ENCODE measurements around the gene TYW1B.
"Not testable (repeated sequence)": the region's sequence is repeated elsewhere in the genome, so short reads cannot be mapped to it uniquely, and the experiment has no call there.

The TYW1B gene

GRCh38 chr7:72544531-72544930, 283.5 kb downstream of the TYW1B start:
- not testable (repeated sequence) for H3K9ac ChIP-seq (ENCODE audit: low read length); H3K27me3 ChIP-seq (ENCODE audit: control insufficient read depth, insufficient read depth, low read length); H3K36me3 ChIP-seq (ENCODE audit: control insufficient read depth, insufficient read depth, low read length); H3K27ac ChIP-seq (ENCODE audit: low read depth, low read length); H3K4me1 ChIP-seq (ENCODE audit: control insufficient read depth, insufficient read depth, low read length); H3K4me3 ChIP-seq (ENCODE audit: low read depth, low read length); H3K9me3 ChIP-seq (ENCODE audit: control insufficient read depth, insufficient read depth, low read depth, low read length)

GRCh38 chr7:72540923-72541322, 287.1 kb downstream of the TYW1B start:
- Histone ChIP-seq H3K4me1 (ENCODE audit: control insufficient read depth, insufficient read depth, low read length) (no peaks in the 10 kb centered on the region), H3K4me3 (ENCODE audit: low read depth, low read length) (no peak overlapping the region), H3K27me3 (ENCODE audit: control insufficient read depth, insufficient read depth, low read length) (no peaks in the 10 kb centered on the region), H3K36me3 (ENCODE audit: control insufficient read depth, insufficient read depth, low read length) (no peaks in the 10 kb centered on the region), H3K9me3 (ENCODE audit: control insufficient read depth, insufficient read depth, low read depth, low read length) (no peaks in the 10 kb centered on the region), H3K9ac (ENCODE audit: low read length) (no peak overlapping the region), H3K27ac (ENCODE audit: low read depth, low read length) (no peak overlapping the region)

GRCh38 chr7:72540106-72540611, 287.8 kb downstream of the TYW1B start:
- H3K4me1 ChIP-seq (ENCODE audit: control insufficient read depth, insufficient read depth, low read length): no peaks in the 10 kb centered on the region
- no peaks in the 10 kb centered on the region for H3K9me3 ChIP-seq (ENCODE audit: control insufficient read depth, insufficient read depth, low read depth, low read length)
- H3K4me3 ChIP-seq (ENCODE audit: low read depth, low read length): no peak overlapping the region
- H3K9ac ChIP-seq (ENCODE audit: low read length): no peak overlapping the region
- no peaks in the 10 kb centered on the region for H3K27me3 ChIP-seq (ENCODE audit: control insufficient read depth, insufficient read depth, low read length)
- no peak overlapping the region for H3K27ac ChIP-seq (ENCODE audit: low read depth, low read length)
- no peaks in the 10 kb centered on the region for H3K36me3 ChIP-seq (ENCODE audit: control insufficient read depth, insufficient read depth, low read length)

GRCh38 chr7:72539702-72540101, 288.3 kb downstream of the TYW1B start:
- H3K36me3 ChIP-seq (ENCODE audit: control insufficient read depth, insufficient read depth, low read length): no peaks in the 10 kb centered on the region
- H3K9me3 ChIP-seq (ENCODE audit: control insufficient read depth, insufficient read depth, low read depth, low read length): no peaks in the 10 kb centered on the region
- H3K4me1 ChIP-seq (ENCODE audit: control insufficient read depth, insufficient read depth, low read length): no peaks in the 10 kb centered on the region
- no peaks in the 10 kb centered on the region for H3K27me3 ChIP-seq (ENCODE audit: control insufficient read depth, insufficient read depth, low read length)
- H3K27ac ChIP-seq (ENCODE audit: low read depth, low read length): no peak overlapping the region
- H3K4me3 ChIP-seq (ENCODE audit: low read depth, low read length): no peak overlapping the region
- no peak overlapping the region for H3K9ac ChIP-seq (ENCODE audit: low read length)

GRCh38 chr7:72538856-72539255, 289.1 kb downstream of the TYW1B start:
- H3K27me3 ChIP-seq (ENCODE audit: control insufficient read depth, insufficient read depth, low read length): no peaks in the 10 kb centered on the region
- H3K9ac ChIP-seq (ENCODE audit: low read length): no peak overlapping the region
- no peaks in the 10 kb centered on the region for H3K9me3 ChIP-seq (ENCODE audit: control insufficient read depth, insufficient read depth, low read depth, low read length)
- no peaks in the 10 kb centered on the region for H3K4me1 ChIP-seq (ENCODE audit: control insufficient read depth, insufficient read depth, low read length)
- H3K36me3 ChIP-seq (ENCODE audit: control insufficient read depth, insufficient read depth, low read length): no peaks in the 10 kb centered on the region
- no peak overlapping the region for H3K4me3 ChIP-seq (ENCODE audit: low read depth, low read length)
- H3K27ac ChIP-seq (ENCODE audit: low read depth, low read length): no peak overlapping the region

- no peaks in the 10 kb centered on the region for H3K36me3 ChIP-seq (ENCODE audit: control insufficient read depth, insufficient read depth, low read length)
- no peak overlapping the region for H3K9ac ChIP-seq (ENCODE audit: low read length)
- H3K27ac ChIP-seq (ENCODE audit: low read depth, low read length): no peak overlapping the region
- H3K9me3 ChIP-seq (ENCODE audit: control insufficient read depth, insufficient read depth, low read depth, low read length): no peaks in the 10 kb centered on the region
- no peak overlapping the region for H3K4me3 ChIP-seq (ENCODE audit: low read depth, low read length)
- H3K27me3 ChIP-seq (ENCODE audit: control insufficient read depth, insufficient read depth, low read length): no peaks in the 10 kb centered on the region
- no peaks in the 10 kb centered on the region for H3K4me1 ChIP-seq (ENCODE audit: control insufficient read depth, insufficient read depth, low read length)
Observed at GRCh38 chr7:72538147-72538546, 289.9 kb downstream of the TYW1B start.

GRCh38 chr7:72536038-72536437, 292.0 kb downstream of the TYW1B start:
- not testable (repeated sequence) for H3K27me3 ChIP-seq (ENCODE audit: control insufficient read depth, insufficient read depth, low read length); H3K9me3 ChIP-seq (ENCODE audit: control insufficient read depth, insufficient read depth, low read depth, low read length); H3K36me3 ChIP-seq (ENCODE audit: control insufficient read depth, insufficient read depth, low read length); H3K4me3 ChIP-seq (ENCODE audit: low read depth, low read length); H3K27ac ChIP-seq (ENCODE audit: low read depth, low read length); H3K4me1 ChIP-seq (ENCODE audit: control insufficient read depth, insufficient read depth, low read length); H3K9ac ChIP-seq (ENCODE audit: low read length)

GRCh38 chr7:72531048-72531447, 297.0 kb downstream of the TYW1B start:
- H3K27ac ChIP-seq (ENCODE audit: low read depth, low read length); H3K36me3 ChIP-seq (ENCODE audit: control insufficient read depth, insufficient read depth, low read length): not testable (repeated sequence)

More at GRCh38 chr7:72531048-72531447, 297.0 kb downstream of the TYW1B start:
- H3K4me1 ChIP-seq (ENCODE audit: control insufficient read depth, insufficient read depth, low read length); H3K4me3 ChIP-seq (ENCODE audit: low read depth, low read length); H3K9me3 ChIP-seq (ENCODE audit: control insufficient read depth, insufficient read depth, low read depth, low read length); H3K27me3 ChIP-seq (ENCODE audit: control insufficient read depth, insufficient read depth, low read length); H3K9ac ChIP-seq (ENCODE audit: low read length): not testable (repeated sequence)

Measured in HUES6 (cell line).